ENCODE measurements around the gene TRIM17.

The TRIM17 gene

DNA sequence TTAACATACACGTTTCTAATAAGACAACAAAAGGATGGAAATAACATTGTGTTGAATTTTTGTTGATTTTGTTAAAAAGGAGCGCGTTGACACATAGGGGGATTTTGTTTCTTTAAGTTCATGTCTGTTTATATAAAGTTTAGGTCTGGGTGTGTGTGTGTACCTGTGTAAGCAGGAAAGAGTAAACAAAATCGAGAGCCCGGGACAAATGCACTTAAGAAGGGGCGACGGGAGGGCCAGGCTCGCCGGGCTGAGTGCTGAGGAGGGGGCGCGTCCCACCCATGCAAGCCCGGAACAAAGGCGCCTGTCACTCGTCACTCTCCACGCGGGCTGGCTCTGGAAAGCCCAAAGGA is 28.8 kb upstream of the TRIM17 start:
- H3K4me1 ChIP-seq (ENCODE audit: insufficient read depth, low read length, severe bottlenecking): no peaks in the 10 kb centered on the region
- H3K9ac ChIP-seq (ENCODE audit: low read length): no peak overlapping the region
- H3K36me3 ChIP-seq (ENCODE audit: insufficient read depth, low read length): no peaks in the 10 kb centered on the region
- H3K9me3 ChIP-seq (ENCODE audit: low read length): no peaks in the 10 kb centered on the region
- H3F3A ChIP-seq (ENCODE audit: insufficient read depth, low read length): no peaks in the 10 kb centered on the region
- H3K27me3 ChIP-seq (ENCODE audit: insufficient read depth, low read length): no peaks in the 10 kb centered on the region
- H3K4me3 ChIP-seq (ENCODE audit: low read depth, low read length, poor library complexity, severe bottlenecking): no peak overlapping the region
- H3K79me2 ChIP-seq (ENCODE audit: insufficient read depth, low read length): no peaks in the 10 kb centered on the region
- H2AFZ ChIP-seq (ENCODE audit: low read length): no peak overlapping the region
- no peak overlapping the region for H3K27ac ChIP-seq (ENCODE audit: low read depth, low read length, poor library complexity, severe bottlenecking)
- TF ChIP-seq, protein P1, sequence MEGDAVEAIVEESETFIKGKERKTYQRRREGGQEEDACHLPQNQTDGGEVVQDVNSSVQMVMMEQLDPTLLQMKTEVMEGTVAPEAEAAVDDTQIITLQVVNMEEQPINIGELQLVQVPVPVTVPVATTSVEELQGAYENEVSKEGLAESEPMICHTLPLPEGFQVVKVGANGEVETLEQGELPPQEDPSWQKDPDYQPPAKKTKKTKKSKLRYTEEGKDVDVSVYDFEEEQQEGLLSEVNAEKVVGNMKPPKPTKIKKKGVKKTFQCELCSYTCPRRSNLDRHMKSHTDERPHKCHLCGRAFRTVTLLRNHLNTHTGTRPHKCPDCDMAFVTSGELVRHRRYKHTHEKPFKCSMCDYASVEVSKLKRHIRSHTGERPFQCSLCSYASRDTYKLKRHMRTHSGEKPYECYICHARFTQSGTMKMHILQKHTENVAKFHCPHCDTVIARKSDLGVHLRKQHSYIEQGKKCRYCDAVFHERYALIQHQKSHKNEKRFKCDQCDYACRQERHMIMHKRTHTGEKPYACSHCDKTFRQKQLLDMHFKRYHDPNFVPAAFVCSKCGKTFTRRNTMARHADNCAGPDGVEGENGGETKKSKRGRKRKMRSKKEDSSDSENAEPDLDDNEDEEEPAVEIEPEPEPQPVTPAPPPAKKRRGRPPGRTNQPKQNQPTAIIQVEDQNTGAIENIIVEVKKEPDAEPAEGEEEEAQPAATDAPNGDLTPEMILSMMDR (IDR thresholded peaks at IDR 0.05; ENCODE audit: low read length): no peak
- no peak for TF ChIP-seq EZH2 (IDR thresholded peaks at IDR 0.05; ENCODE audit: borderline replicate concordance, low read length)
- no peaks in the 10 kb centered on the region for H3K9me2 ChIP-seq (ENCODE audit: low read depth, low read length)
- peak overlapping the region; percentile 3; the same call in 1 of the 2 replicates for H3K4me2 ChIP-seq (ENCODE audit: low read length)
- H4K20me1 ChIP-seq (ENCODE audit: insufficient read depth, low read length): no peaks in the 10 kb centered on the region

DNA sequence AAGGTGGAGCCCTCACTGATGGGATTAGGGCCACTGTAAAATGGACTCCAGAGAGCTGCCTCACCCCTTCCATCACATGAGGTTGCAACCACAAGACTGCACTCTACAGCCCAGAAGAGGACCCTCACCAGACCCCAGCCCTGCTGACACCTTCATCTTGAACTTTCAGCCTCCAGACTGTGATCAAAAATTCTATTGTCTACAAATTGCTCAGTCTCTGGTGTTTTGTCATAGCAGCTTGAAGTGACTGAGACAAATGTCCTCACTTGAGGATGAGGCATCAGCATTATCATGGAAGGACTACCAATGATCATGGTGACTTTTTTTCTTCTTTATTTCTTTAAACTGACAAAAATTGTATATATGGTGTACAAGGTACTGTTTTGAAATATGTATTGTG is 26.7 kb upstream of the TRIM17 start:
- Histone ChIP-seq H2AFZ (ENCODE audit: low read length) (no peak overlapping the region), H3K9me2 (ENCODE audit: low read depth, low read length) (no peaks in the 10 kb centered on the region), H3K36me3 (ENCODE audit: insufficient read depth, low read length) (no peaks in the 10 kb centered on the region), H3K4me1 (ENCODE audit: insufficient read depth, low read length, severe bottlenecking) (no peaks in the 10 kb centered on the region), H3K27me3 (ENCODE audit: insufficient read depth, low read length) (no peaks in the 10 kb centered on the region), H3K9ac (ENCODE audit: low read length) (no peak overlapping the region), H3K27ac (ENCODE audit: low read depth, low read length, poor library complexity, severe bottlenecking) (no peak overlapping the region), H3K9me3 (ENCODE audit: low read length) (no peaks in the 10 kb centered on the region), H4K20me1 (ENCODE audit: insufficient read depth, low read length) (no peaks in the 10 kb centered on the region), H3K4me3 (ENCODE audit: low read depth, low read length, poor library complexity, severe bottlenecking) (no peak overlapping the region), H3F3A (ENCODE audit: insufficient read depth, low read length) (no peaks in the 10 kb centered on the region), H3K79me2 (ENCODE audit: insufficient read depth, low read length) (no peaks in the 10 kb centered on the region), H3K4me2 (ENCODE audit: low read length) (no peak overlapping the region)
- TF ChIP-seq, protein P1 (IDR thresholded peaks at IDR 0.05; ENCODE audit: low read length): no peak
- TF ChIP-seq EZH2 (IDR thresholded peaks at IDR 0.05; ENCODE audit: borderline replicate concordance, low read length): no peak

DNA sequence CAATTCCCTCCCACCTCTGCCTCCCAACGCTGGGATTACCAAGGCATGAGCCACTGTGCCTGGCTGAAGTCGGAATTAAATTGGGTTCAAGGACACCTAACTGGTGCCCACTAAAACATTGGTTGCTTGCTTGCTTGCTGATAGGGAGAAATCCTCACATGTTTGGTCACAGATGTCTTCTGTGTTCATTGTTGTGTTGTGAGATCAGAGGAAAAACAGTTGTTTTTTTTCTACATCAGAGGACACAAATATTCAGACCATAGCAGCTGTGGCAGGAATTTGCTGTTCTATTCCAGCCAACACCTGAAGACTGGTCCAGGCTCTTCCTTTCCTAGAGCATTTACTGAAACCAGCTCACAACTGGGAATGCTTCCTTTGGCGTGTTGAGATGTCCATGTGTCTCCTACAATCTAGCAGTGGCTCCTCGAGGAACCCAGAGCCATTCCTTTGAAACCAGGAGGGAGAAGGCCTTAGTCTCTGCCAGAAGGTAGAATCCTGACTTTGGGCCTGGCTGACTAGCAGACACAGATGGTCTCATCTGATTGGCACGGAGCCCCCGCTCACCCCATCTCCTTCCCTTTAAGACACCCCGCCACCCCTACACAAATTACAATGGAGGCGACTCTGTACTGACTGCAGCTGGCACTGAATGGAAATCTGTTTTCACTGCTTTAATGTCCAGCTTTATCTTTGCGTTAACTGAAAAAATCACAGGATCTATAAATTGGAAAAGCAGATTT is 24.3 kb upstream of the TRIM17 start:
- H3K27me3 ChIP-seq (ENCODE audit: insufficient read depth, low read length): no peaks in the 10 kb centered on the region
- no peak overlapping the region for H3K4me3 ChIP-seq (ENCODE audit: low read depth, low read length, poor library complexity, severe bottlenecking)
- H3K9me2 ChIP-seq (ENCODE audit: low read depth, low read length): no peaks in the 10 kb centered on the region
- H3K9ac ChIP-seq (ENCODE audit: low read length): no peak overlapping the region
- H3K9me3 ChIP-seq (ENCODE audit: low read length): no peaks in the 10 kb centered on the region
- no peaks in the 10 kb centered on the region for H3K4me1 ChIP-seq (ENCODE audit: insufficient read depth, low read length, severe bottlenecking)
- H3K27ac ChIP-seq (ENCODE audit: low read depth, low read length, poor library complexity, severe bottlenecking): no peak overlapping the region
- TF ChIP-seq, protein P1 (IDR thresholded peaks at IDR 0.05; ENCODE audit: low read length): no peak
- no peak for TF ChIP-seq EZH2 (IDR thresholded peaks at IDR 0.05; ENCODE audit: borderline replicate concordance, low read length)
- H4K20me1 ChIP-seq (ENCODE audit: insufficient read depth, low read length): no peaks in the 10 kb centered on the region
- no peaks in the 10 kb centered on the region for H3F3A ChIP-seq (ENCODE audit: insufficient read depth, low read length)
- no peaks in the 10 kb centered on the region for H3K36me3 ChIP-seq (ENCODE audit: insufficient read depth, low read length)
- no peak overlapping the region for H3K4me2 ChIP-seq (ENCODE audit: low read length)
- no peaks in the 10 kb centered on the region for H3K79me2 ChIP-seq (ENCODE audit: insufficient read depth, low read length)
- no peak overlapping the region for H2AFZ ChIP-seq (ENCODE audit: low read length)
